Breast epithelium (tissue), 4 donors: ENCODE results near the gene CKB. TPM values are rescaled to one million over a fixed set of nuclear protein-coding genes. Genes with fewer than 3 reads are reported as not detected.
"Not testable (repeated sequence)": the region's sequence is repeated elsewhere in the genome, so short reads cannot be mapped to it uniquely, and the experiment has no call there.

Experiments
- DNase-seq, 2 donors: peaks; one replicate each; pipeline ENCODE4 v3.0.0-alpha.2; 2019; ENCODE audit warnings: low spot score in 2 of 2
- H3K27ac ChIP-seq, 2 donors: fragments of 200-600 bp; sonication (generic) in 1 of 2; one replicate each; pipeline ENCODE4 v1.5.1; 2016 to 2019; ENCODE audit warnings: mild to moderate bottlenecking in 1 of 2
- H3K27me3 ChIP-seq, 2 donors: fragments of 200-600 bp; sonication (generic) in 1 of 2; one replicate each; pipeline versions ENCODE4 v1.5.1 to v1.6.0; 2017 to 2019; ENCODE audit warnings: control low read depth in 1 of 2, mild to moderate bottlenecking in 1 of 2
- H3K36me3 ChIP-seq: fragments of 200-600 bp; one replicate; pipeline ENCODE4 v1.5.1; 2019
- H3K4me1 ChIP-seq, 2 donors: fragments of 200-600 bp; sonication (generic); one replicate each; pipeline ENCODE4 v1.5.1; 2016 to 2019; ENCODE audit warnings: control low read depth in 1 of 2
- H3K4me3 ChIP-seq, 3 donors: fragments of 200-600 bp; sonication (generic); 1 replicate in 2 of 3; 2 replicates in 1 of 3; pipeline ENCODE4 v1.5.1; 2016 to 2019; ENCODE audit warnings: mild to moderate bottlenecking in 3 of 3, moderate library complexity in 2 of 3
- H3K9me3 ChIP-seq, 2 donors: fragments of 200-600 bp; sonication (generic) in 1 of 2; one replicate each; pipeline ENCODE4 v1.5.1; 2016 to 2019; ENCODE audit warnings: control low read depth in 1 of 2
- CTCF ChIP-seq, 3 donors: fragments of 450-650 bp; IDR thresholded peaks; one replicate each; pipeline ENCODE4 v1.5.1; 2016 to 2017; ENCODE audit warnings: antibody characterized with exemption in 3 of 3, mild to moderate bottlenecking in 3 of 3, moderate library complexity in 3 of 3
- POLR2A ChIP-seq: fragments of 450-650 bp; IDR thresholded peaks from one replicate; pipeline ENCODE4 v1.6.1; 2016; ENCODE audit warnings: antibody characterized with exemption, mild to moderate bottlenecking, moderate library complexity
- POLR2AphosphoS5 ChIP-seq, 3 donors: sonication (generic); formaldehyde crosslinking; IDR thresholded peaks; one replicate each; pipeline ENCODE4 v1.6.1; 2017; ENCODE audit warnings: antibody characterized with exemption in 3 of 3
- intact Hi-C: fragments of 100-400 bp; cut with DNase I; formaldehyde crosslinking; loops from one replicate; pipeline ENCODE4 v1.15.1; 2023; ENCODE audit warnings: low total_unique reads
- total RNA-seq, 3 donors: library from RNA; depleted of rRNA; stranded (reverse); fragments of >200 nt; gene quantifications; one replicate each; pipeline ENCODE4 v1.1.0, GENCODE V29; 2016

CKB gene
- total RNA-seq, 3 donors from 2014 or later, result 61.6 to 305 (median 83.2) TPM

DNA sequence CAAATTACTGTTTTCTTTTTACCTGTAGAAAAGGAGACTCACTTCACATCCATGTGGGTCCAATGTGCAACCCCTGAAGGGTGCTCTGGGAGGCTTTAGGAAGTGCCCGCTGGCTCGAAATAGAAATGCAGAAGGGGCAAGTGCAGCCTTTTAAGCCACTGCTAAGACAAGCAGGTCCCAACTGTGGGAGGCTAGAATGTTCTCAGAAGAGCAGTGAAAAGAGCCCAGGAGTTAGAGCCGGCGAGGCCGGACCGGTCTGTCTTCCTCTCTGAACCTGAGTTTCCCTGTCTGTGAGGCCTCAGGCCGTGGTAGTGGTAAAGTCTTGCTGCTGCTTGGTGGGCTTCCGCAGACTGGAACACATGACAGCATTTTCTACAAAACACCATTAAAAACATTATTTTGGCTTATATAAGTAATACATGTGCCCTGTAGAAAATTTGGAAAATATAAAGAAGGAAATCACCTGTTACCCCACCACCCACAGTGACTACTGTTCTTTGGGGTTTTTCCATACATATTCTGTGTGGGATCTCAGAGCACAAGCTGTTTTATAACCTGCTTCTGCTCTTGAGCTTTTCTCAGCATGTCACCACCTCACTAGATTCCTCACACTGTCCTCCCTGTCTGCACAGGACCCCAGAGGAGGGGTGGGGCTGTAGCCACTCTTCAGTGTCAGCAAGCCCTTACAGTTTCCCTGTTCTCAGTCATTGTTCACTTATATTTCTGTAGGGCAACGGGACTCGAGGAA lies 6.0 kb downstream of the CKB start:
- intact Hi-C loops, result no loop called here
- H3K4me1 ChIP-seq, result peaks cover 4 to 13% of the 10 kb centered on the region in 2 donors
- peak in 1 of 2 donors; percentile 37 for DNase-seq

DNA sequence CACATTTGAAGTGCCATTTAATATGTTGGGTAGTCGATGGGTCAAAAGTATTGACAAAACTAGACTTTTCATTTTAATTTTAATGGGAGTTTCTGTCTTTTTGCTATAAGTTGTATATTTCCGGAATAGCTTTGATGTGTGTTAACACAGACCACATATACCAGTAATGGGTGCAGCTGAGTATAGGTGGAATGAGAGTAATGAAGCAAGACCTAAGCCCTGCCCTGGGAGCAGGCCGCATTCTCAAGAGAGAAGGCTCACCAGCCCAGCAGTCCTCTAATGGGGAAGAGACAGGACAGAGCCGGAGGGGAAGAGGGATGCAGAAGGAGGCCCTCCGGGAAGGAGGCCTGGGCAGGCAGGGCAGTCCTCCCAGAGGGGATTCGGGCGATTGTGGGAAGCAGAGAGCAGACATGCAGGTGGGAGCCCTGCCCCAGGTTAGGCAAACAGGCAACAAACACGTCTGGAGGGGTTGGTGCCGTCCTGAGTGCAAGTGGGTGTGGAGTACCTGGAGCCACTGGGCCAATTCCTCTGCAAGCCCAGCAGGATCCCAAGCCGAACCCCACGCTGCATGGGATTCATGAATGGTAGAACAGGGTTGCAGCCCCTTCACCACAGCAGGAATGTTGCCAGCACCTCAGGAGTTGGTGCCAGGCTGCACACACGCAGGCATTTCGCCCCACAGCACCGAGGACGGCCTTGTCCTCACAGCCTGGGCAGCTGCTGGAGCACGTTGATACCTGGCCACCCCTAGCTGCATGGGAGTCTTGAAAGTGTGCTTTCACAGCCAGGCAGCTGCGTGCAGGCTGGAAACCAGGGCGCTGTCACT lies 7.8 kb downstream of the CKB start:
- Histone ChIP-seq H3K4me1 (peaks cover 4 to 13% of the 10 kb centered on the region in 2 donors), H3K4me3 (no peak overlapping the region), H3K27ac (no peak overlapping the region), H3K9me3 (no peaks in the 10 kb centered on the region), H3K27me3 (no peaks in the 10 kb centered on the region), H3K36me3 (no peaks in the 10 kb centered on the region)
- DNase-seq, result peak in 1 of 2 donors; percentile 34
- no peak for TF ChIP-seq POLR2AphosphoS5 (IDR thresholded peaks at IDR 0.05)
- TF ChIP-seq CTCF (IDR thresholded peaks at IDR 0.05), result no peak
- TF ChIP-seq POLR2A, result no peak
- intact Hi-C loops, result no loop called here

More for the DNA sequence above, 6.0 kb downstream of the CKB start:
- Histone ChIP-seq H3K27ac (no peak overlapping the region), H3K36me3 (no peaks in the 10 kb centered on the region), H3K9me3 (no peaks in the 10 kb centered on the region), H3K27me3 (no peaks in the 10 kb centered on the region), H3K4me3 (no peak overlapping the region)
- no peak for TF ChIP-seq CTCF (IDR thresholded peaks at IDR 0.05)

GRCh38 chr14:103512701-103513611 lies 9.7 kb downstream of the CKB start:
- Histone ChIP-seq H3K9me3 (no peaks in the 10 kb centered on the region), H3K4me1 (peaks cover 4 to 13% of the 10 kb centered on the region in 2 donors), H3K27me3 (no peaks in the 10 kb centered on the region), H3K27ac (peak overlapping the region; percentile 82 to 90), H3K36me3 (no peaks in the 10 kb centered on the region), H3K4me3 (no peak overlapping the region)
- intact Hi-C loops, result no loop called here
- TF ChIP-seq POLR2AphosphoS5 (IDR thresholded peaks at IDR 0.05), result no peak
- peak; percentile 66 to 95 for DNase-seq

DNA sequence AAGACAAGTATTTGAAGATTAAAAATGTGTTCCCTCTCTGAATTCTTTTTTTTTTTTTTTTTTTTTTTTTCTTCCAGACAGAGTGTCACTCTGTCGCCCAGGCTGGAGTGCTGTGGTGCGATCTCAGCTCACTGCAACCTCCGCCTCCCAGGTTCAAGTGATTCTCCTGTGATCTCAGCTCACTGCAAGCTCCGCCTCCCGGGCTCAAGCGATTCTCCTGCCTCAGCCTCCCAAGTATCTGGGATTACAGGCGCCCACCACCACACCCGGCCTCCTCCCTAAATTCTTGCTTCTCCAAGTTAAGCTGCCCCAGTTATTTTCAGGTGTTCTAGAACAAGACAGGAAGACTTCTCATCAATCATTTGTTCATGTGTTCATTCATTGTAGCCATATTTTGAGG lies 10.4 kb downstream of the CKB start:
- Histone ChIP-seq H3K27ac (peak overlapping the region; percentile 82 to 90), H3K4me1 (peaks cover 4 to 13% of the 10 kb centered on the region in 2 donors)
- intact Hi-C loops, H3K4me3 ChIP-seq, DNase-seq, H3K9me3 ChIP-seq, H3K36me3 ChIP-seq, H3K27me3 ChIP-seq: not testable (repeated sequence)

- peak in 1 of 2 donors; percentile 15 for DNase-seq
- Histone ChIP-seq H3K4me1 (peaks cover 4 to 13% of the 10 kb centered on the region in 2 donors), H3K27ac (no peak overlapping the region), H3K27me3 (no peaks in the 10 kb centered on the region), H3K36me3 (no peaks in the 10 kb centered on the region), H3K4me3 (no peak overlapping the region), H3K9me3 (no peaks in the 10 kb centered on the region)
- intact Hi-C loops, result no loop called here
- TF ChIP-seq POLR2A (no peak), CTCF (IDR thresholded peaks at IDR 0.05) (no peak), POLR2AphosphoS5 (IDR thresholded peaks at IDR 0.05) (no peak)
Observed at GRCh38 chr14:103510724-103511693, 11.6 kb downstream of the CKB start.
